HL-60/S4 treated with phorbol 12-myristate 13-acetate at 8.2 ng/mL for 4 days and 3 days (cell line): ENCODE results near the gene SSX2IP.
"Not testable (repeated sequence)": the region's sequence is repeated elsewhere in the genome, so short reads cannot be mapped to it uniquely, and the experiment has no call there.

Source experiments
- in situ Hi-C: fragments of 300-500 bp; cut with MboI; formaldehyde crosslinking; loops from 2 replicates; pipeline ENCODE4 v1.15.0; 2022; ENCODE audit warnings: low sequenced_read_pairs

The SSX2IP gene

GRCh38 chr1:84690397-84691121 is at the start of gene SSX2IP:
SSX2IP (minus strand) TSS chr1:84690461; CDS start chr1:84671219, 19,242 bp downstream.
- in situ Hi-C loops, result no loop called here

- in situ Hi-C loops, result no loop called here
These were observed 48.0 kb upstream of the SSX2IP start for GRCh38 chr1:84738237-84738636.

- in situ Hi-C loops, result no loop called here
These were observed 47.3 kb upstream of the SSX2IP start for GRCh38 chr1:84737590-84737989.

- in situ Hi-C loops, result no loop called here
These were observed 46.7 kb upstream of the SSX2IP start for GRCh38 chr1:84736944-84737343.

GRCh38 chr1:84736445-84736844 is 46.2 kb upstream of the SSX2IP start:
- in situ Hi-C loops, result no loop called here

GRCh38 chr1:84735483-84735882 is 45.2 kb upstream of the SSX2IP start:
- in situ Hi-C loops, result no loop called here

- in situ Hi-C loops, result no loop called here
These were observed 42.3 kb upstream of the SSX2IP start for GRCh38 chr1:84732520-84732919.

- in situ Hi-C loops, result no loop called here
These were observed 41.3 kb upstream of the SSX2IP start for GRCh38 chr1:84731519-84731918.

- in situ Hi-C loops, result not testable (repeated sequence)
These were observed 37.5 kb upstream of the SSX2IP start for GRCh38 chr1:84727711-84728110.

GRCh38 chr1:84726593-84727499 is 36.6 kb upstream of the SSX2IP start:
- in situ Hi-C loops, result no loop called here

GRCh38 chr1:84724128-84724860 is 34.0 kb upstream of the SSX2IP start:
- in situ Hi-C loops, result no loop called here

- in situ Hi-C loops, result no loop called here
These were observed 32.5 kb upstream of the SSX2IP start for GRCh38 chr1:84722794-84723193.

- in situ Hi-C loops, result not testable (repeated sequence)
These were observed 31.6 kb upstream of the SSX2IP start for GRCh38 chr1:84721872-84722271.

GRCh38 chr1:84721152-84721551 is 30.9 kb upstream of the SSX2IP start:
- in situ Hi-C loops, result no loop called here

- in situ Hi-C loops, result no loop called here
These were observed 30.0 kb upstream of the SSX2IP start for GRCh38 chr1:84720221-84720780.

- in situ Hi-C loops, result no loop called here
These were observed 29.4 kb upstream of the SSX2IP start for GRCh38 chr1:84719543-84720217.

- in situ Hi-C loops, result no loop called here
These were observed 25.2 kb upstream of the SSX2IP start for GRCh38 chr1:84715342-84716019.

- in situ Hi-C loops, result no loop called here
These were observed 22.1 kb upstream of the SSX2IP start for GRCh38 chr1:84712276-84712874.

- in situ Hi-C loops, result no loop called here
These were observed 21.6 kb upstream of the SSX2IP start for GRCh38 chr1:84711869-84712268.
